ENCODE results near the gene BCL2.

DNA sequence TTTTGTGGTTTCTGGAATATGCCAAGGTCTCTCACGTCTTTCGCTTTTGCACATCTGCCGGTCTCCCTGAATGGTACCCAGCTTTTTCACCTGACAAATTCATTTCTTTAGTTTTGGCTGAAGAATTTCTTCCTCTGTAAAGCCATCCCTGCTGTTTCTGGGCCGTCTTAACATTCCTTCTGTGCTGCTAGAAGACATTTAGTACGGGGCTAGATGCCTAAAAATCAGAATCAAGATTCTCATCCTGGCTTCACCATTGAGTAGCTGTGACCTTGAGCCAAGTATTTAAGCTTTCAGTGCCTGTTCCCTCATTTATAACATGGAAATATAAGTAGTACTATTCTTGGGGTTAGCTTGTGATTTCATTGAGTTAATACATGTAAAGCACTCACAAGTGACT lies 6.4 kb upstream of the BCL2 start:
- TF ChIP-seq GATA2 (IDR thresholded peaks at IDR 0.05; ENCODE audit: low read depth, low read length) (no peak), GATA3 (IDR thresholded peaks at IDR 0.05; ENCODE audit: low read depth, low read length) (no peak)
